ENCODE measurements around the gene NAP1L4. TPM values are rescaled to one million over a fixed set of nuclear protein-coding genes. Genes with fewer than 3 reads are reported as not detected.

Gene NAP1L4
- total RNA-seq, 1 donor from 2014 or later: 301 TPM

Other genes with a start within 250 kb of the NAP1L4 start
- 0.29 and 0.46 TPM in 2 replicates for gene CDKN1C, start 106.6 kb downstream of the NAP1L4 start, total RNA-seq
- 6.1 and 6.2 TPM in 2 replicates for gene PHLDA2, start 62.9 kb downstream of the NAP1L4 start, total RNA-seq
- gene CARS1, start 65.1 kb upstream of the NAP1L4 start, total RNA-seq: 84.1 and 95.9 TPM in 2 replicates
- gene OSBPL5, start 173.0 kb upstream of the NAP1L4 start, total RNA-seq: 1.6 and 3.4 TPM in 2 replicates
- not detected in 2 replicates for gene MRGPRG, start 226.5 kb upstream of the NAP1L4 start, total RNA-seq
- gene MRGPRE, start 240.1 kb upstream of the NAP1L4 start, total RNA-seq: not detected in 2 replicates

All from T-helper 1 cell treated with Interleukin-12 subunit alpha and Interleukin-12 subunit beta and Interleukin-4 antibody, amounts not matched to agents 30 ng/mL and 1 ng/mL, for 36 hours (primary cell).